Urinary bladder (tissue), 4 donors: Measurements from ENCODE around the gene TIMM10. TPM values are rescaled to one million over a fixed set of nuclear protein-coding genes. Genes with fewer than 3 reads are reported as not detected.
"Not testable (repeated sequence)": the region's sequence is repeated elsewhere in the genome, so short reads cannot be mapped to it uniquely, and the experiment has no call there.

Experiments used
- DNase-seq: peaks from one replicate; pipeline ENCODE4 v3.0.0-alpha.2; 2015; ENCODE audit errors: extremely low spot score
- H3K27ac ChIP-seq: one replicate; pipeline ENCODE4 v1.5.1; 2013; ENCODE audit warnings: low read depth, mild to moderate bottlenecking, moderate library complexity
- H3K36me3 ChIP-seq: one replicate; pipeline ENCODE4 v1.6.1; 2013; ENCODE audit warnings: mild to moderate bottlenecking, moderate library complexity; ENCODE audit not compliant: insufficient read depth
- H3K4me1 ChIP-seq: one replicate; pipeline ENCODE4 v1.6.1; 2013; ENCODE audit warnings: mild to moderate bottlenecking, moderate library complexity; ENCODE audit not compliant: insufficient read depth
- H3K4me3 ChIP-seq: one replicate; pipeline ENCODE4 v1.5.1; 2013; ENCODE audit warnings: low read depth, low read length
- WGBS: extraction: QIAGEN DNeasy Blood & Tissue Kit; methylation state at CpG from one replicate; pipeline ENCODE4 v1.1.7; 2013; 5-methylcytosine and 5-hydroxymethylcytosine counted together
- polyA plus RNA-seq: library from polyadenylated mRNA; stranded (reverse); fragments of 200-250 nt; gene quantifications from one replicate; pipeline ENCODE4 v1.2.3, GENCODE V29; 2013
- total RNA-seq: library from RNA; depleted of rRNA; stranded (reverse); fragments of >200 nt; gene quantifications from one replicate; pipeline ENCODE4 v1.2.3, GENCODE V29; 2014
- donor health status: healthy with polysubstance abuse.
- donor health status: healthy.

Gene TIMM10
- total and polyA plus RNA-seq, 2 donors, result 14.3 to 40.7 TPM

DNA sequence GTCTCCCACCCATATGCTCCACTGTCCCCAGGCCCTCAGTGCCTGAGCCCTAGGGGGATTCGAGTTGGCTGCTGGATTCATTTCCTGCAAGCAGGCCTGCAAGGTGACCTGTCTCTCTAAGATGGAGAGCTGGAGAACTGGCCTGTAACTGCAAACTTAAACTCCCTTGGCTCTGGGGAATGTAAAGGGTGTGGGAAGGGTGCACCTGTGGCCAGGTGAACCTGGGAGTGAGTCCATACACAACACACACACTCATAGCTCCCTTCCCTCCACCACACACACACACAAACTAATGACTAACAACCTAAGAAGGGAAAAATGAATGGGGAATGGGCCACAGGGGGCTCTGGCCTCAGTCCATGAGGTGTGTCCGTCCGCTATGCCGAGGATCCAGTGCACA is 21.4 kb upstream of the TIMM10 start:
- no peak for DNase-seq

DNA sequence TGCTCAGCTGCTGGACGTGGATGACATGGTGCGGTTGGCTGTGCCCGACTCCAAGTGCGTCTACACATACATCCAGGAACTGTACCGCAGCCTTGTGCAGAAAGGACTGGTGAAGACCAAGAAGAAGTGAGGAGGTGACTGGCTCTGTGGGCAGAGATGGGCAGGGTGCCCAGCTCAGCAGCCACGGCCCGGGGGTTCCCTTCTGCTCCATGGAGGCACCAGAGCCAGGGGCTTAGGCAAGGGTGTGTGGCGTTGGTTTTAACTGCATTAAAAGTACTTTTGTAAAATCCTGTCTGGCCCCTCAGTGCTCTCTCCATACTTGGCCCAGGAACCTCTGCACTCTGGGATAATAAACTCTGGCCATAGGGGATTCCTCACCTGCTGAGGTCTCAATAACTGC is 19.4 kb upstream of the TIMM10 start:
- no peak overlapping the region for H3K4me3 ChIP-seq
- no peaks in the 10 kb centered on the region for H3K4me1 ChIP-seq
- no peak for DNase-seq
- peaks cover 6% of the 10 kb centered on the region for H3K36me3 ChIP-seq
- WGBS, result 87% methylated on average over 8 of the region's 8 CpGs
- H3K27ac ChIP-seq, result no peak overlapping the region

More for the DNA sequence above, 21.4 kb upstream of the TIMM10 start:
- H3K27ac ChIP-seq, result no peak overlapping the region
- H3K4me3 ChIP-seq, result no peak overlapping the region
- peaks cover 6% of the 10 kb centered on the region for H3K36me3 ChIP-seq
- H3K4me1 ChIP-seq, result no peaks in the 10 kb centered on the region
- WGBS, result 96% methylated on average over 4 of the region's 4 CpGs

DNA sequence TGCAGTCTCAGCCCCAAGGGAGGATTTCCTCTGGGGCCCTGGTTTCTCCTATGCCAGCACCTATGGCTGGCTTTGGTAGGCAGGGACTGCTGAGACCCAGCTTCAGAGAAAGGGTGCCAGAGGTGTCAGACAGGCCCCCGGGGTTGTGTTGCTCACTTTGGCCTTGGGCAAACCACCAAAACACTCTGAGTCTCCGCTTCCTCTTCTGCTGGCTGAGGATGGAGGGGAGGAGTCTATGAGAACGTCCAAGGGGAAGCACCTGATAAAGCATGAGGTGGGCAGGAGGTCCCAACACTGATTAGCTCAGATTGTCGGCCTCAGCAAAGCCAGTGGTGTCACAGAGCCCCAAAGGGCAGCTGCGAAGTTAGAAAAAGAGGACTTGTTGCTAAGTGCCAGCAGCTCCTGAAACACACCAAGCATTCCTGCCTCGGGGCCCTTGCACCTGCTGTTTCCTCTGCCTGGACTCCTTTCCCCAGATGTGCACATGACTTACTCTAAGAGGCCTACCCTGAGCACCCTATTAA is 17.4 kb upstream of the TIMM10 start:
- 52% methylated on average over 6 of the region's 6 CpGs for WGBS
- Histone ChIP-seq H3K4me1 (no peaks in the 10 kb centered on the region), H3K27ac (no peak overlapping the region), H3K36me3 (peaks cover 6% of the 10 kb centered on the region), H3K4me3 (no peak overlapping the region)
- no peak for DNase-seq

DNA sequence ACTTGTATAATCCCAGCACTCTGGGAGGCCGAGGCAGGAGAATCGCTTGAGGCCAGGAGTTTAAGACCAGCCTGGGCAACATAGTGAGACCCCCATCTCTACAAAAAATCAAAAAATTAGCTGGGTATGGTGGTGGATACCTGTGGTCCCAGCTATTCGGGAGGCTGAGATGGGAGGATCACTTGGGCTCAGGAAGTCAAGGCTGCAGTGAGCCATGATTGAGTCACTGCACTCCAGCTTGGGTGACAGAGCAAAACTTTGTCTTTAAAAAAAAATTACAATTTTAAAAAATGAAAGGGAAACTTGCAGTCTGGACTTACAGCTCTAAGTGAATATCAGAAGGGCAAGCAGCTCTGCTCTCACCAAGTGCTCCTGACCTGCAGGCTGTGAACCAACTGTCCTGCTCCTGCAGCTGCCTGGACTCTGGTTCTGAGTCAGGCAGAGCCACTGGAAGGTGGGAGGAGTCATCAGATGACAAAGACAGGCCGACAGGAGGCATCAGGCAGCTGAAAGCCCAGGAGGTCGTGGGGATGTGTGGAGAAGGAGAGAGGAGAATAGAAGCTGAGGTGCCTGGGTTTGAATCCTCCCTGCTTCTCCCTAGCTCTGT is 16.4 kb upstream of the TIMM10 start:
- WGBS, result 61% methylated on average over 5 of the region's 5 CpGs
- no peak overlapping the region for H3K27ac ChIP-seq
- H3K4me3 ChIP-seq, result no peak overlapping the region
- DNase-seq, result no peak
- peaks cover 2% of the 10 kb centered on the region for H3K36me3 ChIP-seq
- H3K4me1 ChIP-seq, result no peaks in the 10 kb centered on the region

DNA sequence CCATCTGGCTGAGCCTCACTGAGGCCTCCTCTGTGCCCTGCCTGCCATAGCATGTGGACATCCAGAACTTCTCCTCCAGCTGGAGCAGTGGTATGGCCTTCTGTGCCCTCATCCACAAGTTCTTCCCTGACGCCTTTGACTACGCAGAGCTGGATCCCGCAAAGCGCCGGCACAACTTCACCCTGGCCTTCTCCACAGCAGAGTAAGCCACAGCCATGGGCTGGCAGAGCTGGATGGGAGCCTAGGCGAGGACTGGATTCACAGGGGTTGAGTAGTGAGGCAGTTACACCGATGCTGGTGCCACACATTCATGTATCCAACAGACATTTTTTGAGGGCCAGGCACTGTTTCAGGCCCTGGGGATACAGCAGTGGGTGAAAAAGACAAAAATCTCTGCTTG is 15.9 kb upstream of the TIMM10 start:
- DNase-seq, result no peak
- Histone ChIP-seq H3K4me1 (no peaks in the 10 kb centered on the region), H3K27ac (no peak overlapping the region), H3K4me3 (no peak overlapping the region), H3K36me3 (no peaks in the 10 kb centered on the region)
- 96% methylated on average over 7 of the region's 7 CpGs for WGBS

DNA sequence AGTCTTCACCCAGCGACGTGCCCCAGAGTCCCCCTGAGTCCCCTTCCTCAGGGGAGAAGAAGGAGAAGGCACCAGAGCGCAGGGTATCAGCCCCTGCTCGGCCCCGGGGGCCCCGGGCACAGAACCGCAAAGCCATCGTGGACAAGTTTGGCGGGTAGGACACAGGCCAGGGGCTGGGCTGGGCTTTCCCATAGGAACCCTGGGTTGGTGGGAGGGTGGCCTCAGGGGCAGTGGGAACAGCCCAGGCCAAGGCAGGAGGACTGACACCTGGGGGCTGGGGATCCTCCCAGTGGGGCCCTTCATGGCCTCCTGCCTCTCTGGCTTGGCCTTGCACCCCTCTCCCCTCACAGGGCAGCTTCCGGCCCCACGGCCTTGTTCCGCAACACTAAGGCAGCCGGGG is 15.3 kb upstream of the TIMM10 start:
- WGBS, result 89% methylated on average over 13 of the region's 13 CpGs
- H3K27ac ChIP-seq, result no peak overlapping the region
- no peak overlapping the region for H3K4me3 ChIP-seq
- no peaks in the 10 kb centered on the region for H3K36me3 ChIP-seq
- no peak for DNase-seq
- no peaks in the 10 kb centered on the region for H3K4me1 ChIP-seq

DNA sequence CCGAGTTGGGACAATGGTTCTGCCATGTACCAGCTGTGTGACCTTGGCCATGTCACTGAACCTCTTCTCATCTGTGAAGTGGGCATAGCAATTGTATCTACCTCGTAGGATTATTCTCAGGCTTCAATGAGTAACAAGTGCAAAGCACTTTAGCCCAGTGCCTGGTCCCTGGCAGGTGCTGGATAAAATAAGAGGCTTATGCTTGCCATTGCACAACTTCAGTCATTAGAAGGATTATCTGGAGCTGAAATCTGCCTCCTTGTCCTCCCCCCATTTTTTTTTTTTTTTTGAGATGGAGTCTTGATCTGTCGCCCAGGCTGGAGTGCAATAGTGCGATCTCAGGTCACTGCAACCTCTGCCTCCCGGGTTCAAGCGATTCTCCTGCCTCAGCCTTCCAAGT is 14.0 kb upstream of the TIMM10 start:
- DNase-seq, result no peak
- no peak overlapping the region for H3K4me3 ChIP-seq
- no peaks in the 10 kb centered on the region for H3K4me1 ChIP-seq
- H3K27ac ChIP-seq, result no peak overlapping the region
- no peaks in the 10 kb centered on the region for H3K36me3 ChIP-seq
- 88% methylated on average over 6 of the region's 6 CpGs for WGBS

DNA sequence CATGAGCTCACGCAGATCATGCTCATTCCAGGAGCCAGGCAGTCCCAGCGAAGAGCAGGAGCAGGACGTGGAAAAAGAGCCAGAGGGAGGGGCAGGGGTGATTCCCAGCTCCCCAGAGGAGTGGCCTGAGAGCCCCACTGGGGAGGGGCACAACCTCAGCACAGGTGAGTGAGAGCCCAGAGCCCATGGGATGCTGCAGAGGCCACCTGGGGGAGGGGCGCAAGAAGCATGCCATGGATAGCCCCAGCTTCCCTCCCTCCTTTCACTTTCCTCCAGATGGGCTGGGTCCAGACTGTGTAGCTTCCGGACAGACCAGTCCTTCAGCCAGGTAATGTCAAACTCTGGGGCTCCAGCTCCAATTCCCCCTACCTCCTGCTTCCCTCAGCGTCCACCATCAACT is 13.0 kb upstream of the TIMM10 start:
- Histone ChIP-seq H3K27ac (no peak overlapping the region), H3K36me3 (no peaks in the 10 kb centered on the region), H3K4me3 (no peak overlapping the region), H3K4me1 (no peaks in the 10 kb centered on the region)
- WGBS, result 43% methylated on average over 6 of the region's 6 CpGs
- DNase-seq, result no peak

DNA sequence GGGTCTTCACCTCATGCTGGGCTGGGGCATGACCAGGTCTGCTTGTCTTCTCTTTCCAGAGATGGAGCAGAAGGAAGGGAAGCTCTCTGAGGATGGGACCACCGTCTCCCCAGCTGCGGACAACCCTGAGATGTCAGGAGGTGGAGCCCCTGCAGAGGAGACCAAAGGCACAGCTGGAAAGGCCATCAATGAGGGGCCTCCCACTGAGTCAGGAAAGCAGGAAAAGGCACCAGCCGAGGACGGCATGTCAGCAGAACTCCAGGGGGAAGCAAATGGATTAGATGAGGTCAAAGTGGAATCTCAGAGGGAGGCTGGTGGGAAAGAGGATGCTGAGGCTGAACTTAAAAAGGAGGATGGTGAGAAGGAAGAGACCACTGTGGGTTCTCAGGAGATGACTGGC is 12.0 kb upstream of the TIMM10 start:
- H3K27ac ChIP-seq, result no peak overlapping the region
- no peaks in the 10 kb centered on the region for H3K4me1 ChIP-seq
- no peak for DNase-seq
- 42% methylated on average over 4 of the region's 4 CpGs for WGBS
- no peak overlapping the region for H3K4me3 ChIP-seq
- no peaks in the 10 kb centered on the region for H3K36me3 ChIP-seq

DNA sequence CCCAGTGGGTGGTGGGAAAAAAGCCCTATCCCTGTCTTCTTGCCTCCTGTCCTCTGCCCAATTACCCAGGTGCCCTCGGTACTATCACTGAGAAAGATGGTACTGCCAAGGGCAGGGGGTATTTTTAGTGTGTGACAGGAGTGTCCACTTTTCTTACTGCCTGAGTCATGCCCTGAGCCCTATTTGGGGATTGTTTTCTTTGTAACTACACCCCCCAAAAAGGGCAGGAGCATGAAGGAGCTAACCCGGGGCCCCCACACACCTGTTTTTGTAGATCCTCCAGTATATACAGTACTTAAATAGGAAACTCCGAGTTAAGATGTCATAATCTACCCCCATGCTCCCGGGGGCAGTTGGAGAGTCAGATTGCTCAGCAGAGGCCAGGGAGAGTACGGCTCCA is 10.6 kb upstream of the TIMM10 start:
- Histone ChIP-seq H3K4me1 (no peaks in the 10 kb centered on the region), H3K36me3 (no peaks in the 10 kb centered on the region), H3K27ac (no peak overlapping the region), H3K4me3 (no peak overlapping the region)
- WGBS, result 80% methylated on average over 5 of the region's 5 CpGs
- no peak for DNase-seq

DNA sequence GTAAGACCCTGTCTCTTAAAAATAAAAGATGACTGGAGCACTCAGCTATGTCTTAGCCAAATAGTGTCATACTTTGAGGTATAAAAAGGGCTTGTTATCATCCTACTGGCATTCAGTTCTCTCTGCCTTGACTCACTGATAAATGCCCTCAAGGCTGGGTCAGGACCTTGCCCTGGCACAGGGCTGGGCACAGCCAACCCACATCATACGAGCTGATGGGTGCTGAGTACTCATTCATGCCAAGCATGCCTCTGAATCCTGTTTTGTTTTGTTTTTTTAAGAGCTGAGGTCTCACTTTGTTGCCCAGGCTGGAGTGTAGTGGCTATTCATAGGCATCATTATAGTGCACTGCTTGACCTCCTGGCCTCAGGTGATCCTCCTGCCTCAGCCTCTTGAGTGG is 8.8 kb upstream of the TIMM10 start:
- no peaks in the 10 kb centered on the region for H3K4me1 ChIP-seq
- H3K27ac ChIP-seq, result no peak overlapping the region
- H3K4me3 ChIP-seq, result no peak overlapping the region
- DNase-seq, result no peak
- 68% methylated on average over 1 of the region's 1 CpG for WGBS
- H3K36me3 ChIP-seq, result no peaks in the 10 kb centered on the region

DNA sequence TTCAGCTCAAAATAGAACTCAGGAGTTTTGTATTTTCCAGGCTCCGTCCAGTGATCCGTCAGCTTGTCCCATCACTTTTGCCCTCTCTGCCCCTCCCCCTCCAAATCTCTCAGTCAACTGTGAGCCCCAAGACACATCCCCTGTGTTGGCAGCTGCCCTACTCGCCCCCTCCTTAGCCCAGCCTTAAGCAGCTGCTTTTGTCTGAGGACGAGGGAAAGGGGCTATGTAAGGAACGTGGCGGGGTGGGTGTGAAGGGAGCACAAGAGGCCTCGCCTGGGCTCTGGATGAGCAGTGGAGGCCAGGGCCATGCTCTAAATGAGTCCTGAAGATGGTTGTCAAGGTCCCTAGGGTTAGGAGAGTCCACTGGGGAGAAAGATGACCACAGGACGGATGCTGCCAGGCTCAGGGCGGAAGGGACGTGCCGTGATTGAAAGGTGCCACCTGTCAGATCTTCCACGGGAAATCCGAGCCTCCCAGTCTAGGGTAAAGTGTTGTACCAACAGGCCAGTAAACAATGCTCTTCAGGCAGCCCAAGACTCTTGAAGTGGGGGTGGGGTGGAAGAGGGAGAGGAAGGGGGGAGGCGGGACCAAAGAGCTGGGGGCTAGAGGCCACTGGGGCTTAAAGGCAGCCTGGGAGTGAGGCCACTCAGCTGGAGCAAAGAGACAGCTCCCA is 6.5 kb upstream of the TIMM10 start, which contains the start of gene SMTNL1:
Gene SMTNL1 (plus strand): TSS at position 649 of the 673 bp plus-strand sequence. CDS start 5,048 bp downstream, outside the sequence.
- DNase-seq, result no peak
- Histone ChIP-seq H3K27ac (no peak within 1 kb of the TSS), H3K4me3 (no peak within 1 kb of the TSS), H3K36me3 (no peaks in the 10 kb centered on the region), H3K4me1 (no peaks in the 10 kb centered on the region)
- WGBS, result 56% methylated on average over 14 of the region's 14 CpGs

DNA sequence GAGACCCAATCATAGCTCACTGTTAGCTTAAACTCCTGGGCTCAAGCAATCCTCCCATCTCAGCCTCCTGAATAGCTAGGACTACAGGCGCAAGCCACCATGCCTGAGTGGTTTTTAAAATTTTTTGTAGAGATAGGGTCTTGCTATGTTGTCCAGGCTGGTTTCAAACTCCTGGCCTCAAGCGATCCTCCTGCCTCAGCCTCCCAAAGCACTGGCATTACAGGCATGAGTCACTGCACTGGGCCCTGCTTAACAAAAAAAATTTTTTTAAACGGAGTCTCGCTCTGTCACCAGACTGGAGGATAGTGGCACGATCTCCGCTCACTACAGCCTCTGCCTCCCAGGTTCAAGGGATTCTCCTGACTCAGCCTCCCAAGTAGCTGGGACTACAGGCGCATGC is 3.9 kb upstream of the TIMM10 start:
- not testable (repeated sequence) for H3K4me1 ChIP-seq, H3K4me3 ChIP-seq, H3K27ac ChIP-seq, DNase-seq, H3K36me3 ChIP-seq
- 94% methylated on average over 7 of the region's 7 CpGs for WGBS

DNA sequence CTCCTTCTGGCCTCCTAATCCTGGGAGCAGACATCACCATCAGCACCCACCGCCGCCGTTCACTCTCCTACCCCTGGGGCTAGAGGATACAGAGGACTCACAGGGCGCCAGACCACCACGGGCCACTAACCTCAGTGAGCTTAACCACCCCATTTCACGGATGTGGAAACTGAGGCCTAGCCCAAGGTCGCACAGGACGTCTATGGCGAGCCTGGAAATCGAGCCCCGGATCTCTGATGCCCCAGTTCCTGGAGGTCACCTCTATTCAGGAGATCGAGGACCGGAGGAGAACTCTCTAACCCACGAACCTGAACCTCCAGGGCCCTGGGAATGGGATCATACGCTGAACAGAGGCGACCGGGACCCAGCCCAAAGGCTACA is 349 bp downstream of the TIMM10 start:
- H3K27ac ChIP-seq, result no peak overlapping the region
- no peak for DNase-seq
- H3K4me1 ChIP-seq, result no peaks in the 10 kb centered on the region
- H3K4me3 ChIP-seq, result peak overlapping the region; percentile 64
- no peaks in the 10 kb centered on the region for H3K36me3 ChIP-seq
- 1% methylated on average over 17 of the region's 17 CpGs for WGBS
